Activated T-cell treated with anti-CD3 and anti-CD28 coated beads for 48 hours (primary cell): ENCODE results near the gene MAP3K20.
"Not testable (repeated sequence)": the region's sequence is repeated elsewhere in the genome, so short reads cannot be mapped to it uniquely, and the experiment has no call there.

Experiments
- DNase-seq: peaks from one replicate; pipeline ENCODE4 v3.0.0-alpha.2; 2020; ENCODE audit warnings: low read depth

Gene MAP3K20

DNA sequence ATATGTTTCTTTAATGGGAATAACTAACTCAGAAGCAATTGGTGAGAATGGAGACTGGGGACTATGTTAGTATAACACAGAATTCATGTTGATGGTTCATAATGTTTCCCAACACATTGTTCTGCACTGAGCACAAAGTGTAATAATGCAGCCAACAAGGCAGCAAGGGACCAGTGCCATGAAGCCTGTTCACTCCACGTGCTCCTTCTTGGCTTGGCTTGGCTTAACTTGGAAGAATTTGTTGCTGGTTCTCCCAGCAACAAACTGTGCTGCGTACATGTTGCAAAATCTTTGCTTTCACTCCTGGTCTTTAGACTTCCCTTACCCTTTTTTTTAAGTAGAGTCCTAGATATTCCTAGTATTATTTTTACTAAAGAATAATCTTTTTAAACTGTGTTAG, 129.7 kb downstream of the MAP3K20 start:
- DNase-seq, result no peak

DNA sequence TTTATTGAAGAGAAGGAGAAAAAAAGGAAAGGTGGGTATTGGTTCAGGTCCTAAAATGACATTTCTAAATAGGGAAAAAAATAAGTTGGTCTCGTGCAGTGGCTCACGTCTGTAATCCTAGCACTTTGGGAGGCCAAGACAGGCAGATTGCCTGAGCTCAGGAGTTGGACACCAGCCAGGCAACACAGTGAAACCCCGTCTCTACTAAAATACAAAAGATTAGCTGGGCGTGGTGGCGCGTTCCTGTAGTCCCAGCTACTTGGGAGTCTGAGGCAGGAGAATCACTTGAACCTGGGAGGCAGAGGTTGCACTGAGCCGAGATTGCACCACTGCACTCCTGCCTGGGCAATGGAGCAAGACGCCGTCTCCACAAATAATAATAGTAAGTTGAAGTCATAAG, 131.5 kb downstream of the MAP3K20 start:
- DNase-seq, result not testable (repeated sequence)

DNA sequence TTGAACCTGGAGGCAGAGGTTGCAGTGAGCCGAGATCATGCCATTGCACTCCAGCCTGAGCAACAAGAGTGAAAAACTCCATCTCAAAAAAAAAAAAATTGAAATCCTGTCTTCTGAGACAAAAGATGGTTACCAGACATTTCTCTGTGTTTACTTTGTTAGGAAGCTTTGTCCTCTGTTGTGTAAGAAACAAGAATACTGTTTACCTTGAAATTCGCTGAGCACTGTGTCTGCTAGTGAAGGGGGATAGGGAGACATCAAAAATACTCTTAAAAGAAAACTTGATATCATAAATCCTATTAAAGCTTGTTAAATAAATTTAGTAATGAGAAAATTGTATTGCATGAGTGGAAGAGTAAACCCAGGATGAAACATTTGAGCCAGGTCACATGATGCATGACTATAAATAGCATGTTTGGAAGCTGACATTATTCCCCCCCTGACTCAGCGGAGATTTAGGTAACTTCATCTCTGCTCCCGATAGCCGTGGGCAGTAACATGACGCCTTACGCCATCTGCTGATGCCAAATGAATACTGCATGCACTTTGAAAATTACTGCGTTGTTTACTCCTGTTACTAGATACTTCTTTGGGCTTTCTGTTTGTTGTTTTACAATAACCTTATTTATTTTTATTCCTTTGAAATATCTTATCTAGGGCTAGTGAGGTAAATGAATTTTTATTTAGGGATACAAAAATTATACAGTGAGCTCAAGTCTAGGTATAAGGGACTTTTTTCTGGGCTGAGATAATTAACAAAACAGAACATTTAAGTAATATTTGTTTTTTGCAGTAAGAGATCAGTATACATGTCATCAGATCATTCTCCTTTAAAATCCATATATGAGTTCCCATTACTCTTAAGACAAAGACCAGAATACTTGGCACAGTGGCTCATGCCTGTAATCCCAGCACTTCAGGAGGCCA, 134.9 kb downstream of the MAP3K20 start:
- DNase-seq, result peak; percentile 19

DNA sequence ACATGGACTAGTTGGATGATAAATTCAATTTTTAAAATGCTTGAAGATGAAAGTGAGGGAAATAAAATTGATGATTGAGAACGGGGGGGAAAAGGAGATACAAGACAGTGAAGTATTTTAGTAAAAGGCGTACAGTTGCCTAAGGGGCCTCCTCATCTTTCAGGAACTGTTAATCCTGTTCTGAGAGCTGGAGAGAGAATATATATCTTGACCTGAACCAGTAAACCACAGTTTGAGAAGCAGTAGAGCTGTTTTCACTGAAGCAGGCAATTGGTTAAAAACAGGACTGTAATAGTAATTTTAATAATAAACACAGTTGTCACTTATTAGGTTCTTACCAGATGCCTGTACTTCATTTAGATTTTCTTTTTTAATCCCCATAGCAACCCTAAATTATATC, 137.5 kb downstream of the MAP3K20 start:
- DNase-seq, result no peak

DNA sequence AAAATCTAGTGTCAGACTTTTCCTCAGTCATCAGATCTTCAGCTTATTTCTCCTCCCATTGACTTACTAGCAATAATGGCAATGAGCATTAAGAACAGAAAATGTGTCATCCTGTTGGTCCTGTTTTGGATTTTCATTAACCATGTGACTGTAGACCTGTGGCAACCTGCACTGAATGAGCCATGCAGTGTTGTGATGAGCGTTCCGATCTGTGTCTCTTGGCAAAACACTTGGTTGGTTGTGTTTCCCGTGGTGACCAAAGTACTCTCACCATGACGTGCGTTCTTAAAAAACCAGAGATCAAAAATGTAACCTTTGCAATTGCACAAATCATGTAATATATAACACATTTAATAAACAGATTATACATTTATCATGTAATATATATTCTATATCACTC, 138.6 kb downstream of the MAP3K20 start:
- no peak for DNase-seq

DNA sequence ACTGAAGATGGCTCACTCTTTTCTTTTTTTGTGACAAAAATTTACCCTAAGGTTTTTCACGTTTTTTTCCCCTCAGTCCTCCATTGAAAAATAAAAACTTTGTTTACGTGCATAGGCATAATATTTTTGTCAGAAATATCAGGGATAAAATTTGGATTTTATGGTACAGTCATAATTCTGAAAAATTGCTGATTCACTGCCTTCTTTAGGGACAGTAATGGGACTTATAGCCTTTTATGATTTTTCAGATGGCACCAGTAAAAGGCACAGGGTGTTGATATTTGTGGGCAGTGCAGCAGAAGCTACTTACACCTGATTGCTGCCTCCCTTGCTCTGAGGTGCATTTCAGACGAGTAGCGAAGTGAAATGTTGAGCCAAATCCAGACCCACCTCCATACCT, 139.7 kb downstream of the MAP3K20 start:
- DNase-seq, result no peak

DNA sequence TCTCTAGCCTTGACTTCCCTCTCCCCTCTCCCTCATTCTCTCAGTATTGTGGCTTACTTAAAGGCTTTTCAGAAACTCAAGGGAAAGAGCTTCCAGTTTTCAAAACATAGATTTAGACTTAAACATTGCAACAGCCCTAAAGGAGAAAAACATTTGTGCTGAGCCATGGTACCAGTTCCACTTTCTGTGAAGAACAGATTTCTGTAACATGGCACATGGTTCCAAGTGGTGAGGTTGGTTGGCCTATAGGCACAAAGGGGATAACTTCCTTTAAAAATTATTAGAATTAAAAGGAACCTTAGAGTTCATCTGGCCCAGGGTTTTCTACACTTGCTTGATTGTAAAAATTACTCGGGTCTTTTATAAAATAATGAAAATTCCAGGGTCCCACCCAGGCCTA, 140.4 kb downstream of the MAP3K20 start:
- no peak for DNase-seq

DNA sequence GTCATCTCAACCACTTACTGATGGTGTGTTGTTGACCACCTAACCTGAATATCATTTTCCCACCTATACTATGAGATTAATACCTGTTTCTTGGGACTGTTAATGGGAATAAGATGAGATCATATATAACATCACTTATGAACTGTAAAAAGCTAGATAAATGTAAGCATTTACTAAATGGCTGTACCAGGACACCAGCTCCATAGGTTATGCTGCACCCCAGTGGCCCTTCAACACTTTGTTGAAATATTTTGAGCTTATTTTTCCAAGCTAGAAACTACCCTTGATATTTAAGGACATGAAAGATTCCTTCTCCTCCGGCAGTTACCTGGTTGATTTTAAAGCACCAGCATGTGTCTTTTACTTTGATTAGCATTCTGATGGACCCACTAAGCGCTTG, 141.0 kb downstream of the MAP3K20 start:
- no peak for DNase-seq

DNA sequence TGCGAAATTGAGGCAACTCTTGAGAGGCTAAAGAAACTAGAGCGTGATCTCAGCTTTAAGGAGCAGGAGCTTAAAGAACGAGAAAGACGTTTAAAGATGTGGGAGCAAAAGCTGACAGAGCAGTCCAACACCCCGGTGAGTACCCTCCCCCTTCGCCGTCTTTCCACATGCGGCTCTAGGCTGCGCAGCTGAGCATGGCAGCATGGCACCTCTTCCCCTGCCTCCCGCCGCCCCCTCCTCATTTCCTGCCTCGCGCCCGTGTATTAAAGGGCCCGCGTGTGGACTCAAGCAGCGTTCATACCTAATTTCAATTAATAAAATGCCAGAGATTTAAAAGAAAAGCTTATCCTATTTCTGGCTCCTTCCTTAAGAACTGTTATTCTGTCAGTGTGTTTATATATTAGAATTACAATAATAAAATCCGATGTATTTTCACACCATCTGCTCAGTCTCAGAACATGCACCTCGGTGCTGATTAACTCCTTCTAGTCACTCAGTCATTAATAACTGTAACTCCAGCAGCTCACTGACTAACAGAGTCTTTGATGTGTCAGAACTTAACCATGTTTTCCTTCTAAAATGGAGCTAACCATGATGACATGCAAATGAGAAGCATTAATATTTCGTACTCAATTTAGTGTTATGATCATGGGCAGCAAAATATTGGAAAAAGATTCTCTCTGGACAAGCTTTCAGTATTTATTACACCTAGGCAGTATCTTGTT, 141.6 kb downstream of the MAP3K20 start:
- DNase-seq, result no peak

DNA sequence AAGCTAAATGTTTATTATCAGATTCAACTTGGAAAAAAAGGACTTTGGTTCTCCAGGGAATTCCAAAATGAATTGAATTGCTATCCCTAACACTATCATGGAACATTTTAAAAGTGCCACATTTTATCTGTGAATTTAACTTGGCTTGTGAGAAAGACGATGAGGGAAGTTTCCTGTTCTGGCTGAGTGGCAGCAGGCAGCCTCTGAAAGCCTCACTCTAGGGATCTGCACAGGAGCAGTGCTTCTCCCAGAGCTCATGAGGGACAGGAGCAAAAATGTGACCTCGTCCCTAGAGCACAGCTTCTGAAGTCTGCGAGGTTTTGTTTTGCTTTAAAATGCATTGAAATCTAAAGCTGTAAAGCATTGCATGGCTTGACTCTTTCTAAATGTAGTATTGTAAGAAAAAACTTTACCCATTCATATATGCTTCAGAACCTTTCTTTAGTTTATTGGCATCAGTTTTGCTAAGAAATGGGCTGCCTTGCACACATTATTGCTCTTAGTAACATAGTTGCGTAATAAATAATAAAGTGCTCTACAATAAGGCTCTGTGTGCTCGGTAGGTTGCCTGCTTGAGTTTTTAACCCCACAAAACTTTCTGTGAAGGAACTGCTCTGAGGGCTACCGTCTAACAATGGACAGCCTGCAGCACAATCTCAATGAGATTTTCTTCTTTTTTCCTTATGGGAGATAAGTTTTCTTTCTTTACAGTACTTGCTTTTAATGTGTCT, 142.8 kb downstream of the MAP3K20 start:
- no peak for DNase-seq

DNA sequence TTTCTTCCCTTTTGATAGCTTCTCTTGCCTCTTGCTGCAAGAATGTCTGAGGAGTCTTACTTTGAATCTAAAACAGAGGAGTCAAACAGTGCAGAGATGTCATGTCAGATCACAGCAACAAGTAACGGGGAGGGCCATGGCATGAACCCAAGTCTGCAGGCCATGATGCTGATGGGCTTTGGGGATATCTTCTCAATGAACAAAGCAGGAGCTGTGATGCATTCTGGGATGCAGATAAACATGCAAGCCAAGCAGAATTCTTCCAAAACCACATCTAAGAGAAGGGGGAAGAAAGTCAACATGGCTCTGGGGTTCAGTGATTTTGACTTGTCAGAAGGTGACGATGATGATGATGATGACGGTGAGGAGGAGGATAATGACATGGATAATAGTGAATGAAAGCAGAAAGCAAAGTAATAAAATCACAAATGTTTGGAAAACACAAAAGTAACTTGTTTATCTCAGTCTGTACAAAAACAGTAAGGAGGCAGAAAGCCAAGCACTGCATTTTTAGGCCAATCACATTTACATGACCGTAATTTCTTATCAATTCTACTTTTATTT, 145.6 kb downstream of the MAP3K20 start:
- no peak for DNase-seq

DNA sequence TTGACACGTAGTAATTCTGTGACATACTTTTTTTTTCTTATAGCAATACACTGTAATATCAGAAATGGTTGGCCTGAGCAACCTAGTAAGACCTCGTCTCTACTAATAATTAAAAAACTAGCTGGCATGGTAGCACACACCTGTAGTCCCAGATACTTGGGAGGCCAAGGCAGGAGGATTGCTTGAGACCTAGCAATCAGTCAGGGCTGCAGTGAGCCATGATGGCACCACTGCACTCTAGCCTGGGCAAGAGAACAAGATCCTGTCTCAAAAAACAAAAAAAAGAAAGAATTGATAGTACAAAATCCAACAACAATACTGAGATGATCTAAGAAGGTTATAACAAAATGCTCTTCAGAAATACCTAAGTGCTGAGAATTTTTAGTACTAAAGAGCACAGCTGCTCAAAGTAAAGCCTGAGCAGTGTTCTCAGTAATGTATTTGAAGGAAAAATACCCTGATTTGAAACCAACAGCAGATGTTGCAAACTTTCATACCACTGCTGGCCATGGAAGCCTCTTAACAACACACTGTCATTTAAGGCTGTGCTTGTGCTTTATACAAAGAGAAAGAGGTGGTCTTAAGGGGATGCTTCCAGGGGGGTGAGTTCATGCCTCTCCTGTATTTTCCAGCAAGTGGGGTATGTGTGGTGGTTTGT, 146.4 kb downstream of the MAP3K20 start:
- no peak for DNase-seq

DNA sequence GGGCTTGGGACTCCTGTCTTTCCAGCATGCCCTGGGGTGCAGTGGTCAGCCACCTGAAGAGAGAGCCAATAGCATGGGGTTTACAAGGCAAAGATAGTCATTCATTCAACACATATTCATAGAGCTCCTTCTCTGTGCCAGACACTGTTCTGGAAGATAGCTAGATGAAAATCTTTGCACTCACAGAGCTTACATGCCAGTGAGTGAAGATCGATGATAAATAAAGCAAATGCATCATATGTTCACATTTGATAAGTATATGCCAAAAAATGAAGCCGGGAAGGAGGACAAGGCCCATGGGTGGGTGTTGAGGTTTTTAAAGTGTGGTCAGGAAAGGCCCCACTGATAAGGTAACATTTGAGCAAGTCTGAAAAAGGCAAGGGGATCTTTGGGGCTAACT, 148.2 kb downstream of the MAP3K20 start:
- no peak for DNase-seq

DNA sequence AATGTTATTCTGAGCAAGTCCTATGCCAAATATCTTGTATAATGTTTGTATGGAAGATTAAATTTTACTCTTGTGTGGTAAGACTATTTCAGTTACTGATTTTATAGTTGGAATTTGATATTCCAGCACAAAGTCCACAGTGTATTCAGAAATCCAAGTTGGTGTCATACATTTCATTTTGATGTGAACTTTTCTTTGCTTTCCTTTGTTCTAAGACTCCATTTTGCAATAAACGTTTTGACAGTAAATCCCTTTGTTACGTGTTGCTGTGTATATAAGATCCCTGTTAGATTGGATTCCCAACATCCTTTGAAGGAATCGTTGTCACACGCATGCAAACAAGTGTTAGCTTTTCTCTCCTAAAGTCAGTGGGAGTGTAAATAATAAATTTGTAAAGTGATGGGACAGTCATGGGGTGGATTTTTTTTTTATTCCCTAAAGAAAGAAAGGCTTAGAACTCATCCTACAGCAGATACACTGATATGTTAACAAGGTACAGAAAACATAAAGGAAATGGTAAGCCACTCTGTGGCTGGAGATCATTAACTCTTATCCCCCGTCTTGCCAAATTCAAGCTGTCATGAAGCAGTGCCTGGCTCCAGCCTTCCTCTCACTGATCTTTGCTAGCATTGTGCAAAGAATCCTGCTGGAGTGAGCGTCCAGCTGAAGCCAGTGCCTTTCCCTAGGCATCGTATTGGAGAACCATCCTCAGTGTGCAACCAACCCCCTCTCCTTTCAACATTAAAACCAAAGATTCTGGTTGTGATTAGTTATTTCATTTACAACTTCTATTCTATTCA, 151.5 kb downstream of the MAP3K20 start:
- no peak for DNase-seq

DNA sequence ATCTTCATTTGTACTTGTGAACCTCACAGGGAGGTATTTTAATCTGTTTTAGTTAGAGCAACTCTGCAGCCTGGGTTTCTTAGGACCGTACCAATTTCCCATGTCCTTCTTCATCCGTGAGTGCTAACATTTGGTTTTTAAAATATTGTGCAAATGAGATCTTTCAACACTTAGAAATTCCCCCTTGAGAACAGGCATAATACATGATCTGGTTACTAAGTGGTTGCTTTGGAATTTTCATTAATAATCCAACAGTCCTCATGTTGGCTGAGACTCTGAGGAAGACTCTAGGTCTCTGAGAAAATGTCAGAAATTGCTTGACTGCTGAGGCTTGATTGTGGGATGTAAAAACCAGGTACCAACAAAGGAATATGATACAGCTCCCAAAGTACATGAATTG, 153.4 kb downstream of the MAP3K20 start:
- no peak for DNase-seq

DNA sequence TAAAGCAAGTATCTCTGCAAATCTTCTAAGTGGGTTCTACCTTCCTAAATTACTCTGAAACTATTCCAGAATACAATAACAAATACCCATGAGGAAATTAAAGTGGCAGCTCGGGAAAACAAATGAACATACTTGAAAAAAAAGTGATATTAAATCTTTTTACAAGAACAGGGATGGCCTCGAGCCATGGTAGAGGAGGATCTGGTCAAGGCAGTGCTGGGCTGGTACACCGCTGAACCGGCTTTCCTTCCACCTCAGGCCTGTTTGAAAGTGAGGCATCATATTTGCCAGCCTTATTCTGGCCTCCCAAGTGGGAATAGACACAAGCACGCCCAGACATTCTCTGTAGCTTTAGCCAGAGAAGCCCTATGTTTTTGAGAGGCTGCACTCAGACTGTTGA, 154.5 kb downstream of the MAP3K20 start:
- DNase-seq, result no peak

DNA sequence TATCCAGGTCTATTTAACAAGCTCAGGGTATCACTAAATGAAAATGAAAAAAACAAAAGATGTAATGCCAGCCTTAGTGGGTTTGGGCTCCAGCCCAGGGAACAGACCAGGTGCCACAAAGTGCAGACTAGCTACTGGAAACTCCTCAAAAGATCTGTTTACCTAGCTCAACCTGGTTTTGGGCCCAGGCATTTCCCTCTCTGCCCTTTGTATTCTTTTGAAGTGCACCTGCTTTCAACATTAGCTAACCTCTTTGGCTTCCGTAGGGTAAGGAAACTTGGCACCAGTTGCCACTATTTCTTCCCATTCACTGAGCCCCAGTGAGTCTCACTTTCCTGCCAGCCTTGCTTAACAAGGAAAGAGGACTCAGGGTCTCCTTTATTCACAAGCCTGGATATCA, 155.4 kb downstream of the MAP3K20 start:
- DNase-seq, result no peak

DNA sequence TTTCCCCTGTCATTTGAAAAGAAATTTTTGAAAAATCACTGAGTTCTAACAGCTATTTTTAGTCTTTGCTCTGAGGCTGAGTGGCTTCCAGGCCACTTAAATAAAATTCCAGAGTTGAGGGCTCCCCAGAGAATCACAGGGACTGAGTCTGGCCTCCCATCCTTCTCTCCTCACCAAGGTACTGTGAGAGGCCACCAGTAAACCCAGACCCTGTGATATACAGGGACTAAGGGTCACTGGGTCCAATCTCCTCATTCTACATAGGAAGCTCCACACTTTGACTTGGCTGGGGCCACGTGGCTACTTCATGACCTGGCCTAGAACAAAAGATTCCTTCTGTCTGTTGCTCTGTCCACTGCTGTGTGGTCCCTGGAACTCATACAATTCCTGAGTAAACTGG, 155.8 kb downstream of the MAP3K20 start:
- DNase-seq, result no peak

DNA sequence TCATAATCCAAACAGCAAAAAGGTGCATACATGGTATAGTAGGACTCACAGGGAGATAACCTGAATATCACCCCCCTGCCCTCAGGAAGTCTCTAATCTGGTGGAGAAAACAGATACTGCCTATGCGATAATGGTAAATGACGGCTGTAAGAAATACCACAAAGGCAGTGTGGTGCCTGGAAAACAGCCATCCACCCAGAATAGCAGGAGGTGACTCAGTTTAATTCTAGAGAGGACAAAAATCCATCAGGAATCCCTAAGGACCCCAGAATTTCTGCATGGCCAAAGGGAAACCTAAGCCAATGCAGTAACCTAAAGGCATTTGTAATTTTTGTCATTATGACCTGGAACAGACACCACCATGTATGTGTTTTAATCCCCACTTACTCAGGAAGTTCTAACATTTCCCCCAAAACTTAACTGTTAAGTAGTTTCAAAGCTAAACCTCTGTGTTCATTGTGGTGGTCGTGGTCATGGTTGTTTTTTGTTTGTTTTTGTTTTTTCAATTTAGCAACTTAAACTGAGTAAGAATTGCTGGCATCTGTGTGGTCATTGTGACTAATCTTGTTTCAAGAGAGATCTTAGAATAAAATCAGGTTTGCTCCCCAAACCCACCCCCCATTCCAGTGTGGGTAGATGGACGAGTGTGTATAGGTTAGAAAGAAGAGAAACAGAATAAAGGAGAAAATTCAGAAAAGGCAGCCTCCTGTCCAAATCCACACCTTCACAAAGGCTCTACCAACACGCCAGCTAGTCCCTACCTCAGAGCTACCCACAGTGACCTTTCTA, 157.5 kb downstream of the MAP3K20 start:
- DNase-seq, result no peak
